CD14-positive monocyte (primary cell): ENCODE results near the gene MASP2. TPM values are rescaled to one million over a fixed set of nuclear protein-coding genes. Genes with fewer than 3 reads are reported as not detected.
"Not testable (repeated sequence)": the region's sequence is repeated elsewhere in the genome, so short reads cannot be mapped to it uniquely, and the experiment has no call there.

Source experiments
- DNase-seq, 3 donors: peaks; one replicate each; pipeline ENCODE4 v3.0.0-alpha.2; 2011 to 2022
- H2AFZ ChIP-seq: 2 replicates; pipeline ENCODE4 v1.6.0; 2012; ENCODE audit warnings: mild to moderate bottlenecking, low read depth, low read length, inconsistent platforms; ENCODE audit not compliant: insufficient read depth, poor library complexity, severe bottlenecking
- H3K27ac ChIP-seq, 2 donors: 1 replicate in 1 of 2; 2 replicates in 1 of 2; pipeline ENCODE4 v1.5.1; 2012 to 2013; ENCODE audit warnings: low read length in 2 of 2, control low read depth in 1 of 2, inconsistent platforms in 1 of 2, low read depth in 1 of 2, mild to moderate bottlenecking in 1 of 2
- H3K27me3 ChIP-seq, 2 donors: one replicate each; pipeline versions ENCODE4 v1.6.0 to v1.6.1; 2011 to 2013; ENCODE audit warnings: low read length in 2 of 2; ENCODE audit not compliant: control insufficient read depth in 2 of 2, insufficient read depth in 2 of 2
- H3K36me3 ChIP-seq, 2 donors: replicated peaks in 1 of 2; 1 replicate in 1 of 2; 2 replicates in 1 of 2; pipeline versions ENCODE4 v1.5.1 to v1.6.1; 2012 to 2013; ENCODE audit warnings: low read length in 2 of 2, control low read depth in 1 of 2, inconsistent platforms in 1 of 2, mild to moderate bottlenecking in 1 of 2; ENCODE audit not compliant: insufficient read depth in 2 of 2, control insufficient read depth in 1 of 2
- H3K4me1 ChIP-seq, 2 donors: 1 replicate in 1 of 2; 2 replicates in 1 of 2; pipeline versions ENCODE4 v1.5.1 to v1.6.1; 2012 to 2013; ENCODE audit warnings: low read length in 2 of 2, control low read depth in 1 of 2, inconsistent platforms in 1 of 2, mild to moderate bottlenecking in 1 of 2, moderate library complexity in 1 of 2; ENCODE audit not compliant: insufficient read depth in 2 of 2, control insufficient read depth in 1 of 2
- H3K4me2 ChIP-seq: replicated peaks from 2 replicates; pipeline ENCODE3; 2012; ENCODE audit warnings: low read length, moderate library complexity, mild to moderate bottlenecking; ENCODE audit not compliant: poor library complexity, severe bottlenecking; ENCODE audit errors: extremely low read depth
- H3K4me3 ChIP-seq, 3 experiments: fragments of 200-600 bp in 1 of 3; sonication (generic) in 1 of 3; replicated peaks in 1 of 3; 1 replicate in 2 of 3; 2 replicates in 1 of 3; pipeline ENCODE4 v1.5.1; 2011 to 2013; ENCODE audit warnings: low read length in 3 of 3, mild to moderate bottlenecking in 3 of 3, control low read depth in 2 of 3, low read depth in 2 of 3, inconsistent platforms in 1 of 3, moderate library complexity in 1 of 3
- H3K79me2 ChIP-seq: 2 replicates; pipeline ENCODE4 v1.6.0; 2012; ENCODE audit warnings: mild to moderate bottlenecking, control low read depth, inconsistent platforms, low read length, moderate library complexity; ENCODE audit not compliant: insufficient read depth
- H3K9ac ChIP-seq: 2 replicates; pipeline ENCODE4 v1.6.0; 2017; ENCODE audit warnings: low read length, mild to moderate bottlenecking; ENCODE audit not compliant: insufficient read depth, poor library complexity, severe bottlenecking
- H3K9me3 ChIP-seq, 2 donors: replicated peaks in 1 of 2; 1 replicate in 1 of 2; 2 replicates in 1 of 2; pipeline versions ENCODE4 v1.5.1 to v1.6.1; 2012 to 2013; ENCODE audit warnings: low read length in 2 of 2, control low read depth in 1 of 2; ENCODE audit not compliant: control insufficient read depth in 1 of 2, insufficient read depth in 1 of 2
- H4K20me1 ChIP-seq: 2 replicates; pipeline ENCODE4 v1.6.0; 2012; ENCODE audit warnings: mild to moderate bottlenecking, low read length, control low read depth, moderate library complexity; ENCODE audit not compliant: insufficient read depth
- H3K27ac Mint-ChIP-seq, 7 donors: one replicate each; pipeline ENCODE4 v1.8.0; 2020; ENCODE audit warnings: mild to moderate bottlenecking in 7 of 7, mixed read lengths in 7 of 7, moderate library complexity in 6 of 7, inconsistent platforms in 2 of 7
- H3K27me3 Mint-ChIP-seq, 3 donors: one replicate each; pipeline ENCODE4 v1.8.0; 2021 to 2022; ENCODE audit warnings: low read depth in 3 of 3, mild to moderate bottlenecking in 3 of 3, mixed read lengths in 3 of 3, moderate library complexity in 3 of 3, inconsistent platforms in 1 of 3
- H3K36me3 Mint-ChIP-seq, 2 donors: one replicate each; pipeline ENCODE4 v1.8.0; 2020; ENCODE audit warnings: mixed read lengths in 2 of 2, inconsistent platforms in 1 of 2, mild to moderate bottlenecking in 1 of 2
- H3K4me1 Mint-ChIP-seq: one replicate; pipeline ENCODE4 v1.8.0; 2020; ENCODE audit warnings: mild to moderate bottlenecking, mixed read lengths
- H3K4me3 Mint-ChIP-seq, 2 donors: one replicate each; pipeline ENCODE4 v1.8.0; 2020; ENCODE audit warnings: mild to moderate bottlenecking in 2 of 2, mixed read lengths in 2 of 2, moderate library complexity in 1 of 2
- H3K9me3 Mint-ChIP-seq, 7 donors: one replicate each; pipeline ENCODE4 v1.8.0; 2020 to 2022; ENCODE audit warnings: mixed read lengths in 7 of 7, mild to moderate bottlenecking in 6 of 7, moderate library complexity in 6 of 7, inconsistent platforms in 2 of 7
- WGBS: methylation state at CpG from one replicate; pipeline ENCODE4 v1.1.5; 2013; ENCODE audit warnings: missing lambda C conversion rate; ENCODE audit not compliant: insufficient coverage; 5-methylcytosine and 5-hydroxymethylcytosine counted together
- intact Hi-C, 2 donors: fragments of 100-400 bp; cut with micrococcal nuclease; formaldehyde crosslinking; loops; one replicate each; pipeline versions ENCODE4 v1.15.0 to v1.15.1; 2023
- polyA plus RNA-seq, 3 donors: library from polyadenylated mRNA; depleted of rRNA in 1 of 3; unstranded in 2 of 3; stranded (reverse) in 1 of 3; fragments of 300-500 nt in 2 of 3; fragments of >200 nt in 1 of 3; fragmentation: Illumina TruSeq in 2 of 3; gene quantifications; 1 replicate in 2 of 3; 2 replicates in 1 of 3; pipeline ENCODE4 v1.2.3, GENCODE V29; 2012 to 2021
- TF ChIP-seq, protein P1 (sequence below): fragments of 200-600 bp; IDR thresholded peaks from one replicate; pipeline ENCODE4 v1.8.0; 2022; ENCODE audit warnings: antibody characterized with exemption, mild to moderate bottlenecking

MASP2 gene
- polyA plus RNA-seq, 3 donors, result not detected

DNA sequence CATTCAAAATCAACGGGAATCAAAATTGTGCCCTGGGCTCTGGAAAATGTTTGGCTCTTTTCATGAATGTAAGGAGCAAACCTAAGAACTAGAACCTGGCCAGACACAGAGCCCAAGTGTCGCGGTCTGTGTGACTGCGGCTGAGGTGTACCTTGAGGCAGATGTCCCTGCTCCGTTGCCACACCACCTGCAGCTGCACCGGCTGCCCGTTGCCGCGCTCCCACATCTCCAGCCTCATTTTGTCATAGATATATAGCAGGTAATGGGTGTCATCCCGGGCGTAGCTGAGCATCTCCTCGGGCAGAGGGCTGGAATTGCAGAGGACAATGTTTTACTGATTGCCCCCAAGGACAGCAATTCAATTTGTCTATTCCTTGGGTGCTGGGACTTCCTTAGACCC is 33.9 kb upstream of the MASP2 start:
- peaks cover 66 to 70% of the 10 kb centered on the region in 2 donors for H3K36me3 ChIP-seq
- Mint-ChIP-seq H3K4me1 (no peaks in the 10 kb centered on the region), H3K27ac (no peak overlapping the region), H3K9me3 (no peaks in the 10 kb centered on the region), H3K27me3 (peaks cover 0 to 4% (median 0%) of the 10 kb centered on the region in 3 donors), H3K4me3 (no peak overlapping the region), H3K36me3 (peaks cover 59 to 72% of the 10 kb centered on the region in 2 donors)
- H3K4me1 ChIP-seq, result no peaks in the 10 kb centered on the region
- no peaks in the 10 kb centered on the region for H3K27me3 ChIP-seq
- H3K79me2 ChIP-seq, result no peaks in the 10 kb centered on the region
- TF ChIP-seq, protein P1, sequence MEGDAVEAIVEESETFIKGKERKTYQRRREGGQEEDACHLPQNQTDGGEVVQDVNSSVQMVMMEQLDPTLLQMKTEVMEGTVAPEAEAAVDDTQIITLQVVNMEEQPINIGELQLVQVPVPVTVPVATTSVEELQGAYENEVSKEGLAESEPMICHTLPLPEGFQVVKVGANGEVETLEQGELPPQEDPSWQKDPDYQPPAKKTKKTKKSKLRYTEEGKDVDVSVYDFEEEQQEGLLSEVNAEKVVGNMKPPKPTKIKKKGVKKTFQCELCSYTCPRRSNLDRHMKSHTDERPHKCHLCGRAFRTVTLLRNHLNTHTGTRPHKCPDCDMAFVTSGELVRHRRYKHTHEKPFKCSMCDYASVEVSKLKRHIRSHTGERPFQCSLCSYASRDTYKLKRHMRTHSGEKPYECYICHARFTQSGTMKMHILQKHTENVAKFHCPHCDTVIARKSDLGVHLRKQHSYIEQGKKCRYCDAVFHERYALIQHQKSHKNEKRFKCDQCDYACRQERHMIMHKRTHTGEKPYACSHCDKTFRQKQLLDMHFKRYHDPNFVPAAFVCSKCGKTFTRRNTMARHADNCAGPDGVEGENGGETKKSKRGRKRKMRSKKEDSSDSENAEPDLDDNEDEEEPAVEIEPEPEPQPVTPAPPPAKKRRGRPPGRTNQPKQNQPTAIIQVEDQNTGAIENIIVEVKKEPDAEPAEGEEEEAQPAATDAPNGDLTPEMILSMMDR, result no peak
- intact Hi-C loops, result no loop called here
- no peaks in the 10 kb centered on the region for H4K20me1 ChIP-seq
- H3K4me2 ChIP-seq, result no peak overlapping the region
- no peak overlapping the region for H3K27ac ChIP-seq
- no peak overlapping the region for H3K4me3 ChIP-seq
- H2AFZ ChIP-seq, result no peak overlapping the region
- no peaks in the 10 kb centered on the region for H3K9me3 ChIP-seq
- H3K9ac ChIP-seq, result no peak overlapping the region
- WGBS, result 100% methylated on average over 3 of the region's 12 CpGs
- no peak for DNase-seq

DNA sequence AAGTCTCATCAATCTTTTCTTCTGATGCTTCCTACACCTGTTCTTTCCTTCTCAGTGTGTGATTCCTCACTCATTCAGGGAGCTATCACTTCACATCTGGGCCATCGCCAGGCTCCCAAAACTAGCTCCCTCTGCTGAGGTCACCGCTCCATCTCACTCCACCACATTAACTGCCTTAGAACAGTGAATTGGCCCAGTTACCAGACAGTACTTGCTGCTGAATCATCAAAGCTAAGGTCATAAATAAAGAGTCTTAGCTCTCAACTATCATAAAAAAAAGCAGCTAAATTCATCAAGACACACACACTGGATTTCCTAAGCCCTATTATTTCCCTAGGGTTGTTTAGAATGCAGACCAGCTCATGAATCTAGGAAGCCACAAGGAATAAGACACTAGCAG is 31.6 kb upstream of the MASP2 start:
- Mint-ChIP-seq H3K27me3 (peaks cover 0 to 4% (median 0%) of the 10 kb centered on the region in 3 donors), H3K27ac (peak overlapping the region in 1 of 7 donors; percentile 55), H3K36me3 (peaks cover 74 to 91% of the 10 kb centered on the region in 2 donors), H3K4me1 (no peaks in the 10 kb centered on the region), H3K4me3 (no peak overlapping the region), H3K9me3 (no peaks in the 10 kb centered on the region)
- Histone ChIP-seq H3K27me3 (no peaks in the 10 kb centered on the region), H3K27ac (no peak overlapping the region), H3K4me3 (no peak overlapping the region), H3K9ac (no peak overlapping the region), H4K20me1 (no peaks in the 10 kb centered on the region), H3K79me2 (no peaks in the 10 kb centered on the region), H2AFZ (no peak overlapping the region), H3K4me2 (no peak overlapping the region), H3K9me3 (no peaks in the 10 kb centered on the region), H3K4me1 (no peaks in the 10 kb centered on the region), H3K36me3 (peaks cover 86 to 93% of the 10 kb centered on the region in 2 donors)
- 100% methylated on average over 2 of the region's 2 CpGs for WGBS
- intact Hi-C loops, result no loop called here
- TF ChIP-seq, protein P1, result no peak
- no peak for DNase-seq

DNA sequence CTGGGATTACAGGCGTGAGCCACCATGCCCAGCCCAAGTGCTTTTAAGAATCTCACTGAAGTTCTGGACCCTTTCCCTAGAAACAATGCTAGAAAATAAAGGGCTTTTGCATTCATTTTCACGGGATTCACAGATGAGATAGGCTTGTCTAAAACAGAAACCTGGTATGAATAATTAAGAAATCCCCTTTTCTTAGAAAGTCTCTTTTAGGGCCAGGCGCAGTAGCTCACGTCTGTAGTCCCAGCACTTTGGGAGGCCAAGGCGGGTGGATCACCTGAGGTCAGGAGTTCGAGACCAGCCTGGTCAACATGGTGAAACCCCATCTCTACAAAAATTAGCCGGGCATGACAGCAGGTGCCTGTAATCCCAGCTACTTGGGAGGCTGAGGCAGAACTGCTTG is 26.4 kb upstream of the MASP2 start:
- H3K9me3 ChIP-seq, H2AFZ ChIP-seq, DNase-seq, H3K27ac Mint-ChIP-seq, H3K79me2 ChIP-seq, H4K20me1 ChIP-seq, H3K9me3 Mint-ChIP-seq, H3K4me3 Mint-ChIP-seq, intact Hi-C loops, H3K27ac ChIP-seq, H3K27me3 ChIP-seq, H3K4me3 ChIP-seq, H3K4me1 Mint-ChIP-seq, H3K9ac ChIP-seq, H3K27me3 Mint-ChIP-seq, H3K4me2 ChIP-seq, H3K4me1 ChIP-seq: not testable (repeated sequence)
- 100% methylated on average over 1 of the region's 7 CpGs for WGBS
- peaks cover 81 to 97% of the 10 kb centered on the region in 2 donors for H3K36me3 Mint-ChIP-seq
- peaks cover 94 to 98% of the 10 kb centered on the region in 2 donors for H3K36me3 ChIP-seq
